Fibroblast of lung (primary cell): ENCODE results near the gene GGT1.

Experiments
- CTCF ChIP-seq, 2 donors: IDR thresholded peaks in 1 of 2; conservative IDR thresholded peaks in 1 of 2; 1 replicate in 1 of 2; 2 replicates in 1 of 2; pipeline ENCODE4 v1.5.1; 2011 to 2012; ENCODE audit warnings: low read length in 2 of 2, control low read depth in 1 of 2, inconsistent platforms in 1 of 2, low read depth in 1 of 2, mild to moderate bottlenecking in 1 of 2
- EZH2 ChIP-seq: IDR thresholded peaks from 2 replicates; pipeline ENCODE4 v1.5.1; 2012; ENCODE audit warnings: low read length, control low read depth, mild to moderate bottlenecking; ENCODE audit errors: missing control alignments

DNA sequence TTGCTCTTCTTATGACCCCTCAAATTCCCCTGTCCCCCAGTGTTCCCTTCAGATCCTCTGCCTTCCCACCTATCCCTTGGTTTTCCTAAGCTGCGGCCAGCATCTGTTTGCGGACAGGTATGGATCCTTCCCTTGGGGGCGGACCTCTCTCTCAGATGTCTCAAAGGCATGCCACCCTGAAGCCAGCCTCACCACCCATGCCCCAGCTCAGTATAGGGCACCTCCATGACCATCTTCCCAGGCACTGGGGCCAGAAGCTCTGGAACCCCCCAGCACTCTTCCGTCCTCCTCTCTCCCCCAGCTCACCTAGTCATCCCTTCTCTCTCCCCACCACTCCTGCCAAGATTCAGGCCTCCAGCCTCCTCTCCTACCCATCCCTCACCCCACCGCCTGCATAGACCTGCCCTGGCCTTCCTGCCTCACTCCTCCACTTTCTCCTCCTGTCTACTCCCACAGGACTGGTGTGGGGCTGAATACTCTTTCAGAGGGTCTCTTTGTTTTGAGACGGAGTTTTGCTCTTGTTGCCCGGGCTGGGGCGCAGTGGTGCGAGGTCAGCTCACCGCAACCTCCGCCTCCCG is 12.3 kb upstream of the GGT1 start:
- TF ChIP-seq CTCF (conservative IDR thresholded peaks at IDR 0.05 in 1 of 2, IDR thresholded peaks at IDR 0.05 in 1 of 2; ENCODE audit: low read depth in 1 of 2, low read length in 2 of 2) (no peak), EZH2 (no peak)
